ENCODE data around the gene PCBP3.
"Not testable (repeated sequence)": the region's sequence is repeated elsewhere in the genome, so short reads cannot be mapped to it uniquely, and the experiment has no call there.

PCBP3 gene

GRCh38 chr21:45615145-45615711 lies 28.3 kb upstream of the PCBP3 start:
- H3K4me3 ChIP-seq (ENCODE audit: low read length) = no peak overlapping the region
- TF ChIP-seq CTCF (conservative IDR thresholded peaks at IDR 0.05; ENCODE audit: low read depth, low read length) = no peak
- no peak for DNase-seq (ENCODE audit: low read depth)

GRCh38 chr21:45617021-45617921 lies 26.3 kb upstream of the PCBP3 start:
- no peak for TF ChIP-seq CTCF (conservative IDR thresholded peaks at IDR 0.05; ENCODE audit: low read depth, low read length)
- no peak for DNase-seq (ENCODE audit: low read depth)
- no peak overlapping the region for H3K4me3 ChIP-seq (ENCODE audit: low read length)

- DNase-seq (ENCODE audit: low read depth) = peak; percentile 35
- peak overlapping the region; percentile 18 for H3K4me3 ChIP-seq (ENCODE audit: low read length)
- no peak for TF ChIP-seq CTCF (conservative IDR thresholded peaks at IDR 0.05; ENCODE audit: low read depth, low read length)
Measured at GRCh38 chr21:45618287-45618686, 25.2 kb upstream of the PCBP3 start.

- H3K4me3 ChIP-seq (ENCODE audit: low read length) = no peak overlapping the region
- no peak for DNase-seq (ENCODE audit: low read depth)
- TF ChIP-seq CTCF (conservative IDR thresholded peaks at IDR 0.05; ENCODE audit: low read depth, low read length) = no peak
Measured at GRCh38 chr21:45618846-45619485, 24.6 kb upstream of the PCBP3 start.

- no peak overlapping the region for H3K4me3 ChIP-seq (ENCODE audit: low read length)
- TF ChIP-seq CTCF (conservative IDR thresholded peaks at IDR 0.05; ENCODE audit: low read depth, low read length) = no peak
- no peak for DNase-seq (ENCODE audit: low read depth)
Measured at GRCh38 chr21:45620201-45620923, 23.2 kb upstream of the PCBP3 start.

- DNase-seq (ENCODE audit: low read depth) = not testable (repeated sequence)
Measured at GRCh38 chr21:45621435-45622331, 21.8 kb upstream of the PCBP3 start.

More at GRCh38 chr21:45621435-45622331, 21.8 kb upstream of the PCBP3 start:
- not testable (repeated sequence) for H3K4me3 ChIP-seq (ENCODE audit: low read length)

Measured in retinal pigment epithelial cell (primary cell).